Bronchial epithelial cell (primary cell): ENCODE results near the gene CTH. TPM values are rescaled to one million over a fixed set of nuclear protein-coding genes. Genes with fewer than 3 reads are reported as not detected.
"Not testable (repeated sequence)": the region's sequence is repeated elsewhere in the genome, so short reads cannot be mapped to it uniquely, and the experiment has no call there.

Experiments
- DNase-seq: peaks from one replicate; pipeline ENCODE4 v3.0.0-alpha.2; 2010; ENCODE audit warnings: low read depth
- FAIRE-seq: peaks from 2 replicates; lab custom pipeline; 2011; peaks lifted over from hg19 to GRCh38; lab: Jason Lieb, UNC
- H3K27me3 ChIP-seq: 2 replicates; pipeline ENCODE4 v1.5.1; 2011; ENCODE audit warnings: low read length; ENCODE audit not compliant: control insufficient read depth, insufficient read depth
- H3K36me3 ChIP-seq: 2 replicates; pipeline ENCODE4 v1.5.1; 2011; ENCODE audit warnings: low read length; ENCODE audit not compliant: control insufficient read depth, insufficient read depth
- H3K4me3 ChIP-seq: 2 replicates; pipeline ENCODE4 v1.5.1; 2011; ENCODE audit warnings: mild to moderate bottlenecking, low read depth, low read length, control low read depth
- total RNA-seq: library from RNA; depleted of rRNA; stranded (reverse); fragments of >200 nt; gene quantifications from 2 replicates; pipeline ENCODE4 v1.2.1, GENCODE V29; 2014
- TF ChIP-seq, protein P1 (sequence below): IDR thresholded peaks from 2 replicates; pipeline ENCODE4 v1.5.1; 2011; ENCODE audit warnings: mild to moderate bottlenecking, moderate library complexity, low read length, control low read depth, inconsistent platforms; ENCODE audit not compliant: insufficient read depth, severe bottlenecking

Gene CTH
- total RNA-seq = 11.6 and 14.2 TPM in 2 replicates

- DNase-seq (peak; percentile 90), FAIRE-seq (no peak)
- no peaks in the 10 kb centered on the region for H3K27me3 ChIP-seq
- TF ChIP-seq, protein P1, sequence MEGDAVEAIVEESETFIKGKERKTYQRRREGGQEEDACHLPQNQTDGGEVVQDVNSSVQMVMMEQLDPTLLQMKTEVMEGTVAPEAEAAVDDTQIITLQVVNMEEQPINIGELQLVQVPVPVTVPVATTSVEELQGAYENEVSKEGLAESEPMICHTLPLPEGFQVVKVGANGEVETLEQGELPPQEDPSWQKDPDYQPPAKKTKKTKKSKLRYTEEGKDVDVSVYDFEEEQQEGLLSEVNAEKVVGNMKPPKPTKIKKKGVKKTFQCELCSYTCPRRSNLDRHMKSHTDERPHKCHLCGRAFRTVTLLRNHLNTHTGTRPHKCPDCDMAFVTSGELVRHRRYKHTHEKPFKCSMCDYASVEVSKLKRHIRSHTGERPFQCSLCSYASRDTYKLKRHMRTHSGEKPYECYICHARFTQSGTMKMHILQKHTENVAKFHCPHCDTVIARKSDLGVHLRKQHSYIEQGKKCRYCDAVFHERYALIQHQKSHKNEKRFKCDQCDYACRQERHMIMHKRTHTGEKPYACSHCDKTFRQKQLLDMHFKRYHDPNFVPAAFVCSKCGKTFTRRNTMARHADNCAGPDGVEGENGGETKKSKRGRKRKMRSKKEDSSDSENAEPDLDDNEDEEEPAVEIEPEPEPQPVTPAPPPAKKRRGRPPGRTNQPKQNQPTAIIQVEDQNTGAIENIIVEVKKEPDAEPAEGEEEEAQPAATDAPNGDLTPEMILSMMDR = no peak
- H3K4me3 ChIP-seq = peak within 1 kb of the TSS; percentile 71
- no peaks in the 10 kb centered on the region for H3K36me3 ChIP-seq
These were observed at the start of gene CTH for GRCh38 chr1:70410604-70411359. Gene CTH (plus strand): TSS chr1:70411268. CDS start chr1:70411416, 148 bp downstream.

DNA sequence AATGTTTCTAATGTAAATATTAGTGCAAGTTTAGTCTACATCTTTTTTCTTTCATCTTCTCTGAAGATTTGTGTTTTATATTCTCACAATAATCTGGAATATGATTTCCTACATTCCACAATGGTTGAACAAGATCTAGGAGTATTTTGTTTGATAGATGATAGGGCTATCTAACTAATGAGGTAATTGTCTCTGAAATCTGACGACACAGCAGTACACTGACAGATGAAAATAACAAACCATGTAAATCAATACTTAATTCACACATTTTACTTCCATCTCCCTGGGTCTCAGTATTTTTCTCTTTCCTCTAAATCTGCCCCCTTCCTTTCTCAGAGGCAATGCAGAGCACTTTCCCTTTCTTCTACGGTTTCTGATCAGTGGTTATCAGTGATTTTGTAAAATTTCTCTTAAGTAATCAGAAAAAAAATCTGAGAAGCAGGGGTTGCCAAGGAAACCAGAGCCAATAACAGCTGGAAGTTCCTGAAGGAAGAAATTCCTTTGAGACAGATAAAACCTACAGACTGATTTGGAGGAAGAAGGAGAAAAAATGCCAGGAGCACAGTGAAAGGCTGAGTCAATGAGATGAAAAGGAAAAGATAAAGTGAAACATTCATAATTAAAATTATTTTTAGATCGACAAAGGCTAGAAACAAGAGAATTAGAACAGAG, 49.2 kb upstream of the CTH start:
- H3K36me3 ChIP-seq = no peaks in the 10 kb centered on the region
- TF ChIP-seq, protein P1 = no peak
- H3K27me3 ChIP-seq = no peaks in the 10 kb centered on the region
- FAIRE-seq = no peak
- no peak for DNase-seq
- H3K4me3 ChIP-seq = no peak overlapping the region

GRCh38 chr1:70364439-70364838, 46.6 kb upstream of the CTH start:
- TF ChIP-seq, protein P1 = no peak
- H3K36me3 ChIP-seq = no peaks in the 10 kb centered on the region
- no peaks in the 10 kb centered on the region for H3K27me3 ChIP-seq
- DNase-seq (no peak), FAIRE-seq (no peak)
- no peak overlapping the region for H3K4me3 ChIP-seq

DNA sequence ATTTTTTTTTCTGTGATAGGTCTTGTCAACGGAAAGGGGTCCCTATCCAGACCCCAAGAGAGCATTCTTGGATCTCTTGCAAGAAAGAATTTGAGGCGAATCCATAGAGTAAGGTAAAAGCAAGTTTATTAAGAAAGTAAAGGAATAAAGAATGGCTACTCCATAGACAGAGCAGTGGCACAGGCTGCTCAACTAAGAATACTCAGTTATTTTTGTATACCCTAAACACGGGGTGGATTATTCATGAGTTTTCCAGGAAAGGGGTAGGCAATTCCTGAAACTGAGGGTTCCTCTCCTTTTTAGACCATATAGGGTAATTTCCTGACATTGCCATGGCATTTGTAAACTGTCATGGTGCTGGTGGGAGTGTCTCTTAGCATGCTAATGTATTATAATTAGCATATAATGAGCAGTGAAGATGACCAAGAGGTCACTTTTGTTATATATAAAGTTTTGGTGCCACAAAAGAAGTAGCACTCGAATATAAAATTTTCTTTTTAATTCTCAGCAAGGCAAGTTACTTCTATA, 44.6 kb upstream of the CTH start:
- not testable (repeated sequence) for H3K4me3 ChIP-seq, H3K27me3 ChIP-seq, FAIRE-seq, DNase-seq, H3K36me3 ChIP-seq

DNA sequence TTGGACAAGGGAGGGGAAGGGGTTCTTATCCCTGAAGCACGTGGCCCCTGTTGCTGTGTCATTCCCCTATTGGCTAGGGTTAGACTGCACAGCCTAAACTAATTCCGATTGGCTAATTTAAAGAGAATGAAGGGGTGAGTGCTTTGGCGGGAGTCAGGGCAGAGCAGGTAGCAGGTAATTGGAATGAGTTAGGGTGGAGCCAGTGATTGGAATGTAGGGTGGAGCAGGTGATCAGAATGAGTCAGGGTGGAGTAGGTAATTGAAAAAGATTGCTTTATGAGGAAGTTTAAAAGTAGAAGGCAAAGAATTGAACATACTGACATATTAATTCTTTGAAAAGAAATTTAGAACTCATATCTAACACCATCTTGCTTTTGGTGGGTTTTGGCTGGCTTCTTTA, 44.1 kb upstream of the CTH start:
- peak; percentile 43 for DNase-seq
- H3K36me3 ChIP-seq, H3K27me3 ChIP-seq, FAIRE-seq, H3K4me3 ChIP-seq: not testable (repeated sequence)

DNA sequence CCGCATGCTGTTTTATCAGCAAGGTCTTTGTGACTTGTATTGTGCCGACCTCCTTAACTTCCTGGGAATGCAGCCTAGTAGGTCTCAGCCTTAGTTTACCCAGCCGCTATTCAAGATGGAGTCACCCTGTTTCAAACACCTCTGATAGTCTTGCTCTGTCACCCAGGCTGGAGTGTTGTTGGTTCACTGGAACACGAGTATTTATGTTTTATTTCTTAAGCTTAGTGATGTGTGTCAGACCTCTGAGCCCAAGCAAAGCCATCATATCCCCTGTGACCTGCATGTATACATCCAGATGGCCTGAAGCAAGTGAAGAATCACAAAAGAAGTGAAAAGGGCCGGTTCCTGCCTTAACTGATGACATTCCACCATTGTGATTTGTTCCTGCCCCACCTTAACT, 43.7 kb upstream of the CTH start:
- not testable (repeated sequence) for DNase-seq, FAIRE-seq, H3K36me3 ChIP-seq, H3K27me3 ChIP-seq, H3K4me3 ChIP-seq

GRCh38 chr1:70371586-70371985, 39.5 kb upstream of the CTH start:
- not testable (repeated sequence) for H3K27me3 ChIP-seq, H3K4me3 ChIP-seq, DNase-seq, FAIRE-seq, H3K36me3 ChIP-seq
